Testis (tissue), 3 donors: ENCODE results near the gene AGXT2. TPM values are rescaled to one million over a fixed set of nuclear protein-coding genes. Genes with fewer than 3 reads are reported as not detected.

Source experiments
- DNase-seq: peaks from one replicate; pipeline ENCODE4 v3.0.0-alpha.2; 2019
- H3K27ac ChIP-seq, 2 donors: fragments of 200-600 bp; sonication (generic); one replicate each; pipeline ENCODE4 v1.5.1; 2019
- H3K27me3 ChIP-seq: fragments of 200-600 bp; sonication (generic); one replicate; pipeline ENCODE4 v1.5.1; 2019
- H3K36me3 ChIP-seq: fragments of 200-600 bp; sonication (generic); one replicate; pipeline ENCODE4 v1.5.1; 2017; ENCODE audit warnings: low read depth; ENCODE audit errors: missing control alignments
- H3K4me1 ChIP-seq: fragments of 200-600 bp; sonication (generic); one replicate; pipeline ENCODE4 v1.5.1; 2019
- H3K4me3 ChIP-seq, 2 donors: fragments of 200-600 bp; sonication (generic); one replicate each; pipeline ENCODE4 v1.5.1; 2017 to 2019
- H3K9me3 ChIP-seq: fragments of 200-600 bp; sonication (generic); one replicate; pipeline ENCODE4 v1.5.1; 2017
- POLR2A ChIP-seq: fragments of 450-650 bp; IDR thresholded peaks from one replicate; pipeline ENCODE4 v1.6.1; 2017; ENCODE audit warnings: antibody characterized with exemption, mild to moderate bottlenecking, moderate library complexity
- WGBS, 2 donors: methylation state at CpG; one replicate each; pipeline ENCODE4 v1.1.5; 2018; 5-methylcytosine and 5-hydroxymethylcytosine counted together
- intact Hi-C: fragments of 100-400 bp; cut with DNase I; formaldehyde crosslinking; loops from one replicate; pipeline ENCODE4 v1.15.1; 2023; ENCODE audit warnings: low total_unique reads
- polyA plus RNA-seq: library from polyadenylated mRNA; stranded (reverse); fragments of 350-450 nt; fragmentation: Illumina TruSeq; extraction: RNeasy Lipid Tissue Mini Kit (QIAGEN cat#74804); gene quantifications from one replicate; pipeline ENCODE4 v1.2.3, GENCODE V29; 2014; ENCODE audit warnings: low read depth, low replicate concordance; ENCODE audit not compliant: insufficient read depth
- total RNA-seq, 2 donors: library from RNA; depleted of rRNA; stranded (reverse); fragments of >200 nt; gene quantifications; one replicate each; pipeline ENCODE4 v1.2.3, GENCODE V29; 2016
- TF ChIP-seq, protein P1 (sequence below), 3 experiments: fragments of 450-650 bp in 2 of 3; fragments of 200-600 bp in 1 of 3; sonication (generic) in 1 of 3; IDR thresholded peaks; one replicate each; pipeline ENCODE4 v1.5.1; 2016 to 2019; ENCODE audit warnings: antibody characterized with exemption in 3 of 3, mild to moderate bottlenecking in 2 of 3, moderate library complexity in 1 of 3

AGXT2 gene
- total and polyA plus RNA-seq, 3 donors from 2014 or later = 0.25 TPM; not detected in 2

DNA sequence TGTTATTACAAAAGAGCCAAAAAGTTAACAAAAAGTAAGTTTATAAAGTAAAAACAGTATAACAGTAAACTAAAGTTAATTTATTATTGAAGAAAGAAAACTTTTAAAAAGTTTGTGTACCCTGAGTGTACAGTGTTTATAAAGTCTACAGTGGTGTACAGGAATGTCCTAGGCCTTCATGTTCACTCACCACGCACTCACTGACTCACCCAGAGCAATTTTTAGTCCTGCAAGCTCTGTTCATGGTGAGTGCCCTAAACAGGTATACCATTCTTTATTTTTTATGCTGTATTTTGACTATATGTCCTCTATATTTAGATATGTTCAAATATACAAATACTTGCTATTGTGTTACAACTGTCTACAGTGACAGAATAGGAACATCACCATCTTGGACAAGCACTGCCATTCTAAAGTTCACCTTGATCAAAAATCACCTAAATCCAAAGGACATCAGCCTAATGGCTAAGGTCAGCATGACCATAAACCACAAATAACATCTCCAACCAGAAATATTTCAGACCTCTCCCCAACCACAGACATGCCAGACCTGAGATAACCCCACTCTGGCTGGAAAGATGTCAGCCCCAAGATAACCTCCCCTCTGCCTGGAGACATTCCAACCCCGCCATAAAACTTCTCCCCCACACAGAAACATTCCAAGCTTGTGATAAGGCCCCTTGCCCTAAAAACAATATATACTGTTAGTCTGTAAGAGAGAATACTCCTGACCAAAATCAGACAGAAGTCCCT, 56.1 kb downstream of the AGXT2 start:
- DNase-seq = no peak
- H3K4me1 ChIP-seq = peaks cover 4% of the 10 kb centered on the region
- intact Hi-C loops = no loop called here
- H3K36me3 ChIP-seq = no peaks in the 10 kb centered on the region
- no peaks in the 10 kb centered on the region for H3K27me3 ChIP-seq
- WGBS, 2 donors = 78 to 79% methylated on average over 2 of the region's 2 CpGs
- no peak overlapping the region for H3K27ac ChIP-seq
- H3K4me3 ChIP-seq = no peak overlapping the region
- TF ChIP-seq, protein P1, sequence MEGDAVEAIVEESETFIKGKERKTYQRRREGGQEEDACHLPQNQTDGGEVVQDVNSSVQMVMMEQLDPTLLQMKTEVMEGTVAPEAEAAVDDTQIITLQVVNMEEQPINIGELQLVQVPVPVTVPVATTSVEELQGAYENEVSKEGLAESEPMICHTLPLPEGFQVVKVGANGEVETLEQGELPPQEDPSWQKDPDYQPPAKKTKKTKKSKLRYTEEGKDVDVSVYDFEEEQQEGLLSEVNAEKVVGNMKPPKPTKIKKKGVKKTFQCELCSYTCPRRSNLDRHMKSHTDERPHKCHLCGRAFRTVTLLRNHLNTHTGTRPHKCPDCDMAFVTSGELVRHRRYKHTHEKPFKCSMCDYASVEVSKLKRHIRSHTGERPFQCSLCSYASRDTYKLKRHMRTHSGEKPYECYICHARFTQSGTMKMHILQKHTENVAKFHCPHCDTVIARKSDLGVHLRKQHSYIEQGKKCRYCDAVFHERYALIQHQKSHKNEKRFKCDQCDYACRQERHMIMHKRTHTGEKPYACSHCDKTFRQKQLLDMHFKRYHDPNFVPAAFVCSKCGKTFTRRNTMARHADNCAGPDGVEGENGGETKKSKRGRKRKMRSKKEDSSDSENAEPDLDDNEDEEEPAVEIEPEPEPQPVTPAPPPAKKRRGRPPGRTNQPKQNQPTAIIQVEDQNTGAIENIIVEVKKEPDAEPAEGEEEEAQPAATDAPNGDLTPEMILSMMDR (IDR thresholded peaks at IDR 0.05) = no peak
- TF ChIP-seq POLR2A = no peak
- no peaks in the 10 kb centered on the region for H3K9me3 ChIP-seq

DNA sequence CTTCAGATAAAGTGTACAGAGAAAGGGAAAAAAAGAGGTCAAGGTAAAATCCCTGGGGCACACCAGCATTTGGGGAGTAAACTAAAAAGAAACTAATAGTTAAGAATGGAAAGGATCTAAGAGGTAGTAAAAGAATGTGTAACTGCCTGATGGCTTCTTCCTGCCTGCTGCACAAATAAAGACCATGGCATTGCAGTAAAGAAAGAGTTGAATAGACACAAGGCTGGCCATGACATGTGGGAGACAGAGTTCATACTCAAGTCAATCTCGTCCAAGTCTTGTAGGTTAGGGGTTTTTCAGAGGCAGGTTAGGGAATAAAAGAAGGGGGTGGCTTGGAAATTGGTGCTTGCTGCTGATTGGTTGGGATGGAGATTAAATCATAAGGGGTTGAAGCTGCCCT, 60.8 kb downstream of the AGXT2 start:
- no peaks in the 10 kb centered on the region for H3K4me1 ChIP-seq
- intact Hi-C loops = no loop called here
- no peak for DNase-seq
- TF ChIP-seq, protein P1 (IDR thresholded peaks at IDR 0.05) = no peak
- TF ChIP-seq POLR2A = no peak
- no peaks in the 10 kb centered on the region for H3K9me3 ChIP-seq
- H3K27ac ChIP-seq = no peak overlapping the region
- 90 to 100% methylated on average over 1 of the region's 1 CpG for WGBS, 2 donors
- no peak overlapping the region for H3K4me3 ChIP-seq
- H3K36me3 ChIP-seq = no peaks in the 10 kb centered on the region
- H3K27me3 ChIP-seq = no peaks in the 10 kb centered on the region

DNA sequence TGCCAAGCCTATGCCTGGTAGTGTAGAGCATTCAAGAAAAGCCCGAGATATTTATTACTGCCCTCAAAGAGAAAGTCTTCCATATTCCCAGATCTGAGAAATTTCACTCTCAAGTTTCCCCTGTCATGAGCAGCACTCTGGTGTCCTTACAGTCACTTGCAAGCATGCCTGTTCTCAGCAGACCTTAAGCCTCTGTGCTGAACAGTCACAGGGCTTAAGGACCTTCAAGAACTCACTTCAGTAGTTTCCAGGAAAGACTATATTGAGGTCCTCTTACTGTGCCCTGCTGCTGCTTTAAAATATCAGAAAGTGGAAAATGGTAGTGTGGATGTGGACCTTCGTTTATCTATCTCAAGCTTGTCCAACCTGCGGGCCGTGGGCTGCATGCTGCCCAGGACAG, 64.9 kb downstream of the AGXT2 start:
- DNase-seq = no peak
- TF ChIP-seq, protein P1 (IDR thresholded peaks at IDR 0.05) = no peak
- no peak for TF ChIP-seq POLR2A
- Histone ChIP-seq H3K27me3 (no peaks in the 10 kb centered on the region), H3K36me3 (no peaks in the 10 kb centered on the region), H3K4me3 (no peak overlapping the region), H3K9me3 (no peaks in the 10 kb centered on the region), H3K27ac (no peak overlapping the region), H3K4me1 (no peaks in the 10 kb centered on the region)
- WGBS, 2 donors = 91% methylated on average over 4 of the region's 4 CpGs
- intact Hi-C loops = no loop called here

DNA sequence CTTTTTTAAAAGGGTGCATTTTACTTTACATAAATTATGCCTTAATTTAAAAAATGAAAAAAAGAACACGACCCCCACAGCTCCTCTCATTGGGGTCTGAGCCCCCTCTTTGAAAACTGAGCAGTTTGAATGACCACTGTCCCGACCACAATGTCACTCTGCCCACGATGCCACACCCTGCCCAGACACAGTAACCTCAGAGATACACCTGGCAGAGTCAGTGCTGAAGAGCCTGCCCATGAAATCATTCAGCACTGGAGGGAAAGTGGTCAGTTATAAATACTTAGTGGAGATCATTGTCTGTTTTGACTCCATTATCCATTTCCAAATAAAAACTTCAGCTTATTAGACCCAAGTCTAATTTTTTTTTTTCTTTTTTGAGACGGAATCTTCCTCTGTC, 69.1 kb downstream of the AGXT2 start:
- no peak for DNase-seq
- no peak overlapping the region for H3K27ac ChIP-seq
- H3K4me3 ChIP-seq = no peak overlapping the region
- WGBS, 2 donors = 51 to 76% methylated on average over 4 of the region's 4 CpGs
- H3K4me1 ChIP-seq = no peaks in the 10 kb centered on the region
- H3K9me3 ChIP-seq = no peaks in the 10 kb centered on the region
- no peaks in the 10 kb centered on the region for H3K27me3 ChIP-seq
- H3K36me3 ChIP-seq = no peaks in the 10 kb centered on the region
- intact Hi-C loops = no loop called here
- TF ChIP-seq, protein P1 (IDR thresholded peaks at IDR 0.05) = no peak
- no peak for TF ChIP-seq POLR2A
